ENCODE data around the gene SYP. TPM values are rescaled to one million over a fixed set of nuclear protein-coding genes. Genes with fewer than 3 reads are reported as not detected.

Gene SYP
- 0.05 and 0.48 TPM in 2 replicates for total RNA-seq (2014; rRNA removed; shearing (Covaris generic))

GRCh38 chrX:49199906-49200771 lies at the start of gene SYP:
TSS of gene SYP (minus strand) at chrX:49200193. CDS start at chrX:49200186, 7 bp downstream.
- peak; percentile 74 for DNase-seq (ENCODE audit: low spot score)

GRCh38 chrX:49249616-49250015 lies 49.6 kb upstream of the SYP start:
- no peak for DNase-seq (ENCODE audit: low spot score)

DNA sequence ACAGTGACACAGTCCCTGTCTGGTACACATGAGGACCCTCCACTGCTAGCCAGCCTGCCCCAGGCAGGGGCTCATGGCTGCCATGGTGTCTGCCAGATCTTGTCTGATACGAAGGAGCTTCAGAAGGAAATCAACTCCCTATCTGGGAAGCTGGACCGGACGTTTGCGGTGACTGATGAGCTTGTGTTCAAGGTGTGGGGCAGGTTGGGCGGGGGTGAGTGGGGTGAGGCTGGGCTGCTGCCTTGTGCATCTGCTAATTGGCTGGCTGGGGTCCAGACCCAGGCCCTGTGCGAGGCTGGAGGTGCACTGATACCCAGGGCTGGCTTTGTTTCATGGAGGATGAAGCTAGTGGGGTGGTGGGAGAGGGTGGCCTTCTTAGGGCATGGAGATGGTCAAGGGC lies 49.1 kb upstream of the SYP start:
- DNase-seq (ENCODE audit: low spot score): no peak

GRCh38 chrX:49247916-49248811 lies 48.2 kb upstream of the SYP start:
- DNase-seq (ENCODE audit: low spot score): no peak

DNA sequence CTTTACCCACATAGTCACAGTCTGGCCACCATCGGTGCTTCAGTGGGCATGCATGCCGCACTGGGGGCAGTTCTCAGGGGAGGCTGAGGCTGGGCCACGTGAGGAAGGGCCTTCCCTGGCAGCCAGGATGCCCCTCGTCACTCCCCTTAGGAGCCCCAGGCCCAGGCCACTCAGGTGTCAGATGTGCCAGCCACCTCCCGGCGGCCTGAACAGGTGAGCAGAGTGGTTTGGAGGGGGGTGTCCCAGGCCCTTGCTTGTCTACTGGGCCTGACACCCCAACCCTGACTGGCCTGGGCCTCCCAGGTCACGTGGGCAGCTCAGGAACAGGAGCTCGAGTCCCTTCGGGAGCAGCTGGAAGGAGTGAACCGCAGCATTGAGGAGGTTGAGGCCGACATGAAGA lies 47.4 kb upstream of the SYP start:
- no peak for DNase-seq (ENCODE audit: low spot score)

DNA sequence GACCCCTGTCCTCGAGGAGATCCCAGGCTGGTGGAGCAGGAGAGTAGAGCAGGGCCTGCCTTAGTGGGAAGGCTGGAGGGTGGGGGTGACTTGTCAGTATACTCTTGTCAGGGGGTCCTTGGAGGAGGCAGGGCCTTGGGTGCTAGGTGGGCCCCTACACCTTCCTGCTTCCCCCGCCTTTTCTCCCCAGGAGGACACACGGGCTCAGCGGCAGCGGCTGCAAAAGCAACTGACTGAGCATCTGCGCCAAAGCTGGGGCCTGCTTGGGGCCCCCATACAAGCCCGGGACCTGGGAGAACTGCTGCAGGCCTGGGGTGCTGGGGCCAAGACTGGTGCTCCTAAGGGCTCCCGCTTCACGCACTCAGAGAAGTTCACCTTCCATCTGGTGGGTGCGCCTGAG lies 46.5 kb upstream of the SYP start:
- DNase-seq (ENCODE audit: low spot score): no peak

DNA sequence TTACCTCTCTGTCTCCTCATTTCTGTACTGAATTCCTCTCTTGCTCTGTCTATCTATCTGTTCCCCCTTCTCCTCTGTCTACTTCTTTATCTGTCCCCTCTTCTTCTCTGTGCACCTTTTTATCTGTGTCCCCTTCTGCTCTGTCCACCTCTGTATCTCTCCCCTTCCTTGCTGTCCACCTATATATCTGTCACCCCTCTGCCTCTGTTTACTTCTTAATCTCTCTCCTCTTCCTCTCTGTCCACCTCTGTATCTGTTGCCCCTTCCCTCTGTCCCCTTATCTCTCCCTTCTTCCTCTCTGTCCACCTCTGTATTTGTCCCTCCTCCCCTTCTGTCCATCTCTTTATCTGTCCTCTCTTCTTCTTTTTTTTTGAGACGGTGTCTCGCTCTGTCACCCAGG lies 44.2 kb upstream of the SYP start:
- DNase-seq (ENCODE audit: low spot score): no peak

DNA sequence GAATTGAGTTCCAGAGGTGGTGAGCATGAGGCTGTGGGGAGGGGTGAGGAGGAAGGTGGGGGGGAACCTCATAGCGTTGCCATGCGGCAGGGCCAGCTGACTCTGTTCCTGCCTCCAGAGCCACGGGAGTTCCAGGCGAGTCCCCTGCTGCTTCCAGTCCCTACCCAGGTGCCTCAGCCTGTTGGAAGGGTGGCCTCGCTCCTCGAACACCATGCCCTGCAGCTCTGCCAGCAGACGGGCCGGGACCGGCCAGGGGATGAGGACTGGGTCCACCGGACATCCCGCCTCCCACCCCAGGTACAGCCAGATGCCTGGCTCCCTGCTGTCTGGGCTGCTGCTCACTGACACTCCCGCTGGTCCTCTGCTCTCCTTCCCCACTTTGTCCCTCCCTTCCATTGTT lies 43.2 kb upstream of the SYP start:
- no peak for DNase-seq (ENCODE audit: low spot score)

- DNase-seq (ENCODE audit: low spot score): peak; percentile 30
Measured at GRCh38 chrX:49242545-49243066, 42.6 kb upstream of the SYP start.

GRCh38 chrX:49238735-49239134 lies 38.7 kb upstream of the SYP start:
- no peak for DNase-seq (ENCODE audit: low spot score)

GRCh38 chrX:49237060-49237459 lies 37.1 kb upstream of the SYP start:
- DNase-seq (ENCODE audit: low spot score): no peak

DNA sequence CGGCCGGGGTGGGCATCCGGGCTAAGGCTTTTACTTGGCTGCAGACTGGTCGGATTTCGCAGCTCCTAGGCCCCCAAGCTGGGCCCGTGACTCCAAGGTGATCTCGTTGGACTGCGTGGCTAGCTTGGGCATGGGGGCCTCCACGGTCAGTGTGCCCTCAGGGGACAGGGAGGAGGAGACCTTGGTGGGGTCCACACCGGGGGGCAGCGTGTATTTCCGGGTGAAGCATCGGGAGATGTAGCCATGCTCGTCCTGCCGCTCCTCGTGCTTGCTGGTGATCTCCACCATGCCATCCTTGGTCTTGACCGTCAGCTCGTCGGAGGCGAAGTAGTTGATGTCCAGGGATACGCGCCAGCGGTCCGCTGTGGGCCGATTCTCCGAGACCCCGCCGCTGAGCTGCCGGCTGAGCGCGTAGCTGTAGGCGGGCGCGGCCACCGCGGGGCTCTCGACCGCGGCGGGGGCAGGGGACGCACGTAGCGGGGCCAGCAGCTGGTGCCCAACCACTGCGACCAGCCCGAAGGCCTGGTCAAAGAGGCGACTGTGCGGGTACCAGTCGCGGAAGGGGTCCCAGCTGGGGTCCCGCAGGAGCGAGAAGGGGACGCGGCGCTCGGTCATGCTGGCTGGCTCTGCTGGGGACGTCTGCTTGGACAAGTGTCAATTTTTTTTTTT lies 34.0 kb upstream of the SYP start:
- DNase-seq (ENCODE audit: low spot score): no peak

DNA sequence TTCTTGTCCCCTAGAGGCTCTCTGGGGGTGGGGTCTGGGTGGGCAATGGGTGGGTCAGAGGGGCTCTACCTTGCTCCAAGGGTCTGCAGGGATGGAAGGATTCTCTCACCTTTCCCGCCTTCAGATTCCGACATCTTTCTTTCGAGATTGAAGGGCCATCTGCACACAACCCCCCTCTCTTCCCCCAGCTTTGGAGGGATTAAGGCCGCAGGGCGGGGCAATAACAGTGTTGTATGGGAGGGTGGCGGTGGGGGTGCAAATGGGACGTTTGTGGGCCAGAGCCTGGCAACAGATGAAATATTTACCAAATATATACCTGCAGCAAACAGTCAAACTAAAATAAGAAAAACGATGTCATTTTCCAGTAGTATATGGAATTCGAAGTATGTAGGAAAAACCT lies 33.2 kb upstream of the SYP start, which contains the start of gene CACNA1F:
TSS of gene CACNA1F (minus strand) at position 165 of the 400 bp plus-strand sequence. CDS start at position 134, 31 bp downstream.
- DNase-seq (ENCODE audit: low spot score): no peak

- DNase-seq (ENCODE audit: low spot score): no peak
Measured at GRCh38 chrX:49232525-49232924, 32.5 kb upstream of the SYP start.

- DNase-seq (ENCODE audit: low spot score): no peak
Measured at GRCh38 chrX:49231333-49232000, 31.5 kb upstream of the SYP start.

GRCh38 chrX:49230500-49231232 lies 30.7 kb upstream of the SYP start:
- no peak for DNase-seq (ENCODE audit: low spot score)

GRCh38 chrX:49228185-49228584 lies 28.2 kb upstream of the SYP start:
- DNase-seq (ENCODE audit: low spot score): no peak

DNA sequence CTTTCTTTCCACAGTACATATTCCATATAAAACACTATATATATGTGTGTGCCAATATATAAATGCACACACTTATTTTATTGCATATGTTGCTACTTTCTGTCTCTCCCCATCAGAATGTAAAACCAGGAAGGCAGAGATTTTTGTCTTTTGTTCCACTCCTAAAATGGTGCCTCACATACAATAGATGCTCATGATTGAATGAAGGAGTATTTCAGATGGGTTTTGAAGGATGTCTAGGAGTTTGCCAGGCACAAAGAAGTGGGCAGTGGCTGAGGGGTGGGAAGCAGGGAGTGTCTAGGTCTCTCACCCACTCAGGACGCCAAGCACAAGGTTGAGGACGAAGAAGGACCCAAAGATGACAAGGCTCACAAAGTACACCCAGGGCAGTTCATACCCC lies 27.7 kb upstream of the SYP start:
- DNase-seq (ENCODE audit: low spot score): no peak

DNA sequence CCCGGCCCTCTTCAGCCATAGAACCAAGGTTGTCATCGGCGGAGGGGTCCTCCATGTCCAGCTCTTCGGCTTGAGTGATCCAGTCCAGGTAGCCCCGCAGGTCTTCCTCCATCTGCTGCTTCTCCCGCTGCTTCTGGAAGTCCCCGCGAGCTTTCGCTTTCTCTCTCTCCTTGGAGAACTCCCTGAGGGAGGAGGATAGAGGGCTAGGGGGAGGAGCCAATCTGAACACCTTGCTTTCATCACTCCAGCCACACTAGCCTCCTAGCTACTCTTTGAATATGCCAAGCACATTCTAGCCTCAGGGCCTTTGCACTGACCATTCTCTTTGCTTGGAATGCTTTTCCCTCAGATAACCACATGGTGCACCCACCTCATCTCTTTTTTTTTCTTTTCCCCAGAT lies 27.0 kb upstream of the SYP start:
- no peak for DNase-seq (ENCODE audit: low spot score)

DNA sequence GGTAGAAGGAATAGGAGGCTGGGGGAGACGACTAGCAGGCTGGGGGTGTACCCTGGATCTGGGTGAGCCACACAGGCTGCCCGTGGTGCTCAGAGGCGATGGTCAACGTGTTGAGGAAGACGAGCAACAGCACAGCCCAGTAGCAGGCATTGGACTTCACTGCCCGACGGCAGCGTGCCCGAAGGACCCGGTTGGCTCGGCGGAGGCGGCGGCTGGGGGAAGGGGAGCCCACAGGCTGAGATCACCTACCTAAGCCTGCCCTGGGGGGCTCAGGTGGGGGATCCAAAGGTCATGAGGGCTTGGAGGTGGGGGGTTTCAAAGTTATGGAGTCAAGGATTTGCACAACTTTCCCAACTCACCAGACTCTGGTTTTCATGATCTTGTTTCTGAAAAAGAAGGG lies 25.9 kb upstream of the SYP start:
- no peak for DNase-seq (ENCODE audit: low spot score)

DNA sequence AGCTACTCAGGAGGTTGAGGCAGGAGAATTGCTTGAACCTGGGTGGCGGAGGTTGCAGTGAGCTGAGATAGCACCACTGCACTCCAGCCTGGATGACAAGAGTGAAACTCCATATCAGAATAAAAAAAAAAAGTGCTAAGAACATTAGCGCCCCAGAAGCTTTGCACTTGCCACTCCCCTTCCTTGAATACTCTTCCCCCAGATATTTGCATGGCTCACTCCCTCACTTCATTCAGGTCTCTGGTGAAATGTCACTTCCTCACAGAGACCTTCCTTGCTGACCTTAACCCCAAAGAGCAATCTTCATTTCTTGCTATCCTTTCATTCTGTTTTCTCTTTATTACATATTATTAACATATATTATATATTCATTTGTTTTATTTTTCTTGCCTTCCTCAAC lies 21.9 kb upstream of the SYP start:
- no peak for DNase-seq (ENCODE audit: low spot score)

All from A172 (cell line).